GM19372 (cell line): ENCODE measurements around the gene CNIH1.
"Not testable (repeated sequence)": the region's sequence is repeated elsewhere in the genome, so short reads cannot be mapped to it uniquely, and the experiment has no call there.

Source experiments
- ATAC-seq: cut with Tn5 transposase; IDR thresholded peaks from one replicate; pipeline ENCODE4 v1.9.1; 2021; ENCODE audit warnings: mild to moderate bottlenecking, low read depth, moderate library complexity; ENCODE audit not compliant: unreplicated experiment

Gene CNIH1

GRCh38 chr14:54392131-54392859, 48.9 kb downstream of the CNIH1 start:
- no peak for ATAC-seq

- ATAC-seq: no peak
Measured at GRCh38 chr14:54387328-54387727, 53.8 kb downstream of the CNIH1 start.

GRCh38 chr14:54385556-54385955, 55.6 kb downstream of the CNIH1 start:
- ATAC-seq: no peak

- no peak for ATAC-seq
Measured at GRCh38 chr14:54383835-54384234, 57.3 kb downstream of the CNIH1 start.

- ATAC-seq: no peak
Measured at GRCh38 chr14:54381821-54382220, 59.4 kb downstream of the CNIH1 start.

GRCh38 chr14:54380558-54380957, 60.6 kb downstream of the CNIH1 start:
- ATAC-seq: not testable (repeated sequence)

GRCh38 chr14:54378893-54379292, 62.3 kb downstream of the CNIH1 start:
- ATAC-seq: not testable (repeated sequence)

- no peak for ATAC-seq
Measured at GRCh38 chr14:54377501-54377900, 63.7 kb downstream of the CNIH1 start.

GRCh38 chr14:54374117-54374884, 66.9 kb downstream of the CNIH1 start:
- ATAC-seq: no peak
